Transverse colon (tissue), 4 donors: Measurements from ENCODE around the gene ITGA3. TPM values are rescaled to one million over a fixed set of nuclear protein-coding genes. Genes with fewer than 3 reads are reported as not detected.

Source experiments
- DNase-seq: peaks from one replicate; pipeline ENCODE4 v3.0.0-alpha.2; 2019
- H3K27ac ChIP-seq, 4 donors: fragments of 200-600 bp; sonication (generic); 2 replicates each; pipeline ENCODE4 v1.5.1; 2016 to 2018; ENCODE audit warnings: inconsistent platforms in 4 of 4
- H3K27me3 ChIP-seq: fragments of 200-600 bp; sonication (generic); 2 replicates; pipeline ENCODE4 v1.5.1; 2017; ENCODE audit warnings: inconsistent platforms
- H3K36me3 ChIP-seq, 4 donors: fragments of 200-600 bp; sonication (generic); 2 replicates each; pipeline ENCODE4 v1.5.1; 2017 to 2019; ENCODE audit warnings: inconsistent platforms in 4 of 4
- H3K4me1 ChIP-seq, 4 donors: fragments of 200-600 bp; sonication (generic); 2 replicates each; pipeline ENCODE4 v1.5.1; 2017 to 2020; ENCODE audit warnings: inconsistent platforms in 4 of 4
- H3K4me3 ChIP-seq, 4 donors: fragments of 200-600 bp; sonication (generic); 1 replicate in 1 of 4; 2 replicates in 3 of 4; pipeline versions ENCODE4 v1.5.1 to v1.6.1; 2017 to 2019; ENCODE audit warnings: inconsistent platforms in 4 of 4
- H3K9me3 ChIP-seq, 2 donors: fragments of 200-600 bp; sonication (generic); 2 replicates each; pipeline ENCODE4 v1.5.1; 2017 to 2019; ENCODE audit warnings: inconsistent platforms in 2 of 2
- EP300 ChIP-seq: sonication (generic); formaldehyde crosslinking; IDR thresholded peaks from one replicate; pipeline ENCODE4 v1.6.1; 2017; ENCODE audit warnings: antibody characterized with exemption, low read depth
- POLR2A ChIP-seq: fragments of 450-650 bp; IDR thresholded peaks from one replicate; pipeline ENCODE4 v1.6.1; 2016; ENCODE audit warnings: antibody characterized with exemption, mild to moderate bottlenecking, moderate library complexity
- POLR2AphosphoS5 ChIP-seq, 3 donors: sonication (generic); formaldehyde crosslinking; IDR thresholded peaks; one replicate each; pipeline ENCODE4 v1.6.1; 2016; ENCODE audit warnings: antibody characterized with exemption in 3 of 3
- WGBS, 2 donors: methylation state at CpG; one replicate each; pipeline ENCODE4 v1.1.5; 2018; ENCODE audit warnings: low coverage in 1 of 2; 5-methylcytosine and 5-hydroxymethylcytosine counted together
- in situ Hi-C, 4 donors: fragments of 200-750 bp; cut with MboI; loops; one replicate each; pipeline versions ENCODE4 v1.15.0 to v1.15.1; 2017; ENCODE audit warnings: low sequenced_read_pairs in 3 of 4, low pct_ligation_motif_present in 1 of 4, low pct_unique_long_range_greater_than_20kb in 1 of 4
- intact Hi-C: fragments of 100-400 bp; cut with DNase I; formaldehyde crosslinking; loops from one replicate; pipeline ENCODE4 v1.15.1; 2023; ENCODE audit warnings: low total_unique reads
- total RNA-seq, 4 donors: library from RNA; depleted of rRNA; stranded (reverse); fragments of >200 nt; gene quantifications; one replicate each; pipeline ENCODE4 v1.1.0, GENCODE V29; 2016
- TF ChIP-seq, protein P1 (sequence below), 5 experiments: fragments of 200-600 bp in 3 of 5; fragments of 450-650 bp in 2 of 5; sonication (generic) in 3 of 5; IDR thresholded peaks; 1 replicate in 2 of 5; 2 replicates in 3 of 5; pipeline ENCODE4 v1.5.1; 2016 to 2017; ENCODE audit warnings: antibody characterized with exemption in 5 of 5, inconsistent platforms in 3 of 5, mild to moderate bottlenecking in 2 of 5, moderate library complexity in 1 of 5

ITGA3 gene
- total RNA-seq, 4 donors from 2014 or later: 147 to 294 (median 171) TPM

DNA sequence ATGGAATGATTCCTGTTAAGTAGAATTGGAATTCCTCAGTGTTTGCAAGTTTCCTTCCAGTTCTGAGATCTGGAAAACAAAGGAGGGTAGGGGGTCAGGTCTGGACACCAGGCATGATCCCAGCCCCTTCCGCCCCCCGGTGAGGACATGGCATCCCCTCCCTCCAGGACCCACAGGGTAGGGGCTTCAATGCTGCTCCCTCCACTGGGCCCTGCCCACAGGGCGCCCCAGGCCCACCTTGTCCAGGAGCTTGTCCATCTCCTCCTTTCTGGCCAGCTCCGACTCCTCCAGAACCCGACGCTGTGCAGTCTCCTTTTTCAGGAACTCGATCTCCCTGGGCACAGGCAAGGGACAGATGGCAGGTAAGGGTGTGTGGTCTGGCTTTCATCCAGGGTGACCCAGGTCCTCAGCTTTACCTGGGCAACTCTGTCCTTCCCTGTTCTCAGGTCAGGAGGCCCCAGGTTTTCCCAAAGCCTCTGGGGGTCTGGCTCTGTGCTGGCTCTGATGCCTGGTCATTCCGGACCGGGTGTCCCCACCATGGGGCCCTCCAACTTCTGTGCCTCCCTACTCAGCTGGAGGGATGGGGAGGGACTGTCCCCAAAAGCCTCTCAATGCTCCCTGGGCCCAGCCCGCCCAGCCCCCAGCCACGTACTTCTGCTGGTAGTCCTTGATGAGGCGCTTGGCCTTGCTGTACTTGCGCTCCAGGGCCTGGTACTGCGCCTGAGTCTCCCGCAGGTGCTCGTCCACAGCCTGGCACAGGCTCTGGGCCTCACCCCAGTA, 79.6 kb downstream of the ITGA3 start:
- no peaks in the 10 kb centered on the region for H3K9me3 ChIP-seq
- H3K27me3 ChIP-seq: peaks cover 5% of the 10 kb centered on the region
- 92 to 100% methylated on average over 1 to 15 of the region's 16 CpGs for WGBS, 2 donors
- peaks cover 0 to 20% (median 9%) of the 10 kb centered on the region in 4 donors for H3K4me1 ChIP-seq
- H3K36me3 ChIP-seq: peaks cover 0 to 40% (median 11%) of the 10 kb centered on the region in 4 donors
- in situ Hi-C loops (no loop called here), intact Hi-C loops (no loop called here)
- no peak for DNase-seq
- TF ChIP-seq POLR2A (no peak), EP300 (no peak), POLR2AphosphoS5 (IDR thresholded peaks at IDR 0.05) (no peak)
- TF ChIP-seq, protein P1, sequence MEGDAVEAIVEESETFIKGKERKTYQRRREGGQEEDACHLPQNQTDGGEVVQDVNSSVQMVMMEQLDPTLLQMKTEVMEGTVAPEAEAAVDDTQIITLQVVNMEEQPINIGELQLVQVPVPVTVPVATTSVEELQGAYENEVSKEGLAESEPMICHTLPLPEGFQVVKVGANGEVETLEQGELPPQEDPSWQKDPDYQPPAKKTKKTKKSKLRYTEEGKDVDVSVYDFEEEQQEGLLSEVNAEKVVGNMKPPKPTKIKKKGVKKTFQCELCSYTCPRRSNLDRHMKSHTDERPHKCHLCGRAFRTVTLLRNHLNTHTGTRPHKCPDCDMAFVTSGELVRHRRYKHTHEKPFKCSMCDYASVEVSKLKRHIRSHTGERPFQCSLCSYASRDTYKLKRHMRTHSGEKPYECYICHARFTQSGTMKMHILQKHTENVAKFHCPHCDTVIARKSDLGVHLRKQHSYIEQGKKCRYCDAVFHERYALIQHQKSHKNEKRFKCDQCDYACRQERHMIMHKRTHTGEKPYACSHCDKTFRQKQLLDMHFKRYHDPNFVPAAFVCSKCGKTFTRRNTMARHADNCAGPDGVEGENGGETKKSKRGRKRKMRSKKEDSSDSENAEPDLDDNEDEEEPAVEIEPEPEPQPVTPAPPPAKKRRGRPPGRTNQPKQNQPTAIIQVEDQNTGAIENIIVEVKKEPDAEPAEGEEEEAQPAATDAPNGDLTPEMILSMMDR (IDR thresholded peaks at IDR 0.05): no peak
- no peak overlapping the region for H3K27ac ChIP-seq
- no peak overlapping the region for H3K4me3 ChIP-seq

DNA sequence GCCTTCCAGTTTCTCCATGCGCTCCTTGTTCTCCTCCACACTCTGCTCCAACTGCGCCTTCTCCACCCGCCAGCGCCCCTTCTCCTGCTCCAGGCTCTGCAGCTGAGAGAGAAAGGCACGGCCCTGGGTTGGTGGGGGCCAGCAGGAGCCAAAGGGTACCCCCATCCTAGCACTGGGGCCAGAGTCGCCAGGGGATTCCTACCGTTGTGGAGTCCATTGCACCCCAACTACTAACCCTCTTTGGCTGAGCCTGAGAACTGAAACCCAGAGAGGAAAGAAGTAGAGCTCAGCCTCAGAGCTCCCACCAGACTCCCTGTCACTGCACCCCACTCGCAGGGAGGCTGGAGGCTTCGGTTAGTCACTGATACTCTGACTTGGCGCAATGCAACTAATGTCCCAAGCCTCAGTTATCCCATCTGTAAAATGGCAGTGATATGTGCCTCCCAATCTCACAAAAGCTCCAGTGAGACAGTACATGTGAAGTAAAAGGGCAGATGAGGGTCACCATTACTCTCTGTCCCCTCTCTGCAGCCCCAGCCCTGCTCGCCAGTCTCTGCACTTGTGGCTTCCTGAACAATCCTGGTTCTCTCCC, 80.3 kb downstream of the ITGA3 start:
- intact Hi-C loops: no loop called here
- in situ Hi-C loops: no loop called here
- H3K4me1 ChIP-seq: peaks cover 0 to 21% (median 10%) of the 10 kb centered on the region in 4 donors
- WGBS, 2 donors: 86 to 94% methylated on average over 1 to 11 of the region's 11 CpGs
- H3K27ac ChIP-seq: no peak overlapping the region
- H3K4me3 ChIP-seq: no peak overlapping the region
- TF ChIP-seq POLR2A: no peak
- TF ChIP-seq, protein P1 (IDR thresholded peaks at IDR 0.05): no peak
- no peak for TF ChIP-seq EP300
- no peak for TF ChIP-seq POLR2AphosphoS5 (IDR thresholded peaks at IDR 0.05)
- no peaks in the 10 kb centered on the region for H3K9me3 ChIP-seq
- H3K27me3 ChIP-seq: no peaks in the 10 kb centered on the region
- DNase-seq: no peak
- H3K36me3 ChIP-seq: peaks cover 0 to 46% (median 11%) of the 10 kb centered on the region in 4 donors

DNA sequence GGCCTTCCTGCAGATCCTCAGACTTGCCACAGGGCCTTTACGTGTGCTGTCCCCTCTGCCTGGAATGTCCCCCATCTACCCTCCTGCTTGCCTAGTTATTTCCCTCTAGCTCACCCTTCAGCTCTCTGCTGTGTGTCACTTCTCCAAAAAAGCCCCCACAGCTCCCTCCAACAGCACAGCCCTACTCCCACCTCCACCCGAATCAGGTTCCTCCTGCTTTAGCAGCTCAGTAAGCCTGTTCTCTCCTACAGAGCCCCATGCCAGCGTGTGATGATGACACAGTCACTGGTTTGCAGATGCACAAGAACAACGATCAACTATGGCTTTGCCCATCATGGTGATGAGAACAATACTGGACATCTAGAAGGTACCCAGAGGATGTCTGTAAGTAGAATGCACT, 81.1 kb downstream of the ITGA3 start:
- no peak overlapping the region for H3K27ac ChIP-seq
- DNase-seq: no peak
- H3K36me3 ChIP-seq: peaks cover 0 to 47% (median 11%) of the 10 kb centered on the region in 4 donors
- no peaks in the 10 kb centered on the region for H3K27me3 ChIP-seq
- TF ChIP-seq, protein P1 (IDR thresholded peaks at IDR 0.05): no peak
- TF ChIP-seq EP300 (no peak), POLR2AphosphoS5 (IDR thresholded peaks at IDR 0.05) (no peak), POLR2A (no peak)
- WGBS, 2 donors: 86% methylated on average over 4 of the region's 4 CpGs; no CpG with 5 or more reads in 1 of the 2 donors
- in situ Hi-C loops: no loop called here
- peaks cover 0 to 21% (median 10%) of the 10 kb centered on the region in 4 donors for H3K4me1 ChIP-seq
- H3K9me3 ChIP-seq: no peaks in the 10 kb centered on the region
- H3K4me3 ChIP-seq: no peak overlapping the region
- intact Hi-C loops: no loop called here

DNA sequence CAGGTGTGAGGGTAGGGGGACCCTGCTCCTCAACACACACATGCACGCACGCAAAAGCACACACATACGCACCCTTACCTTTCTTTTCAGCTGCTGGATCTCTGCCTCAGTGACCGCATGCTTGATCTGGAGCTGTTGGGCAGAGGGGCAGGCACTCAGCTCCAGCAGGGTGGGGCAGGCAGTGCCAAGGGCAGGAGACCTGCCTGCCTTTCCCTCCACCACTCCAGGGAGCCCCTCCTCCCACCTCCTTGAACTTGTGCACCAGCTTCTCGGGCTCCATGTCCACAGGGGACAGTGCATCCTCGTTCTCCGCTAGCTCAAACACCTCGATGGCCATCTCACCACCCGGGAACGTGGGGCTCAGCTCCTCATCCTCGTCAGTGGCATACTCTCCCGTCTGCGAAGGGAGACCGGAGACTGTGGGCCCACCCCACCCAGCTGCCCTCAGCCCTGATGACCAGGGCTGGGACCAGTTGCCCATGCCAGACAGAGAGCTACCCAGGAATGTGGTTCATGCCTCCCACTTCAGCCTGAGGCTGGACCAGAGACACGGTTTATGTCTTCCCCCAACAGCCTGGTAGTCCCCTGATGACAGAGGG, 83.4 kb downstream of the ITGA3 start:
- Histone ChIP-seq H3K9me3 (no peaks in the 10 kb centered on the region), H3K4me3 (no peak overlapping the region), H3K27me3 (no peaks in the 10 kb centered on the region), H3K36me3 (peaks cover 0 to 47% (median 11%) of the 10 kb centered on the region in 4 donors), H3K27ac (no peak overlapping the region), H3K4me1 (peaks cover 0 to 10% (median 2%) of the 10 kb centered on the region in 4 donors)
- intact Hi-C loops: no loop called here
- DNase-seq: no peak
- 86% methylated on average over 15 of the region's 15 CpGs; no CpG with 5 or more reads in 1 of the 2 donors for WGBS, 2 donors
- in situ Hi-C loops: no loop called here
- TF ChIP-seq, protein P1 (IDR thresholded peaks at IDR 0.05): no peak
- TF ChIP-seq POLR2A (no peak), EP300 (no peak), POLR2AphosphoS5 (IDR thresholded peaks at IDR 0.05) (no peak)
